ENCODE data around the gene EVA1A. TPM values are rescaled to one million over a fixed set of nuclear protein-coding genes. Genes with fewer than 3 reads are reported as not detected.

The EVA1A gene
- polyA plus RNA-seq, 1 donor (not counting 4 experiments of a cell fraction or from before 2014, with no cell fraction given) = 11.5 TPM

- H3K4me2 ChIP-seq (ENCODE audit: control insufficient read depth, extremely low read depth, insufficient read depth, low read depth, low read length) = no peak overlapping the region
- H4K20me1 ChIP-seq (ENCODE audit: control insufficient read depth, extremely low read depth, insufficient read depth, low read length) = no peaks in the 10 kb centered on the region
- no peaks in the 10 kb centered on the region for H3K27me3 ChIP-seq (ENCODE audit: control insufficient read depth, extremely low read depth, insufficient read depth, low read length)
- no peaks in the 10 kb centered on the region for H3K9me3 ChIP-seq (ENCODE audit: control insufficient read depth, low read depth, low read length)
- no peak for DNase-seq (ENCODE audit: low read depth, low spot score)
- no peaks in the 10 kb centered on the region for H3K9me1 ChIP-seq (ENCODE audit: control insufficient read depth, extremely low read depth, insufficient read depth, low read length)
- no peak overlapping the region for H2AFZ ChIP-seq (ENCODE audit: control insufficient read depth, low read length)
- no peak overlapping the region for H3K9ac ChIP-seq (ENCODE audit: control insufficient read depth, extremely low read depth, insufficient read depth, low read length)
- no peak for FAIRE-seq
- dilution Hi-C loops (cut with MboI; ENCODE audit: extremely low pct_ligation_motif_present, low sequenced_read_pairs) = no loop called here
- no peak overlapping the region for H3K27ac ChIP-seq (ENCODE audit: control insufficient read depth, insufficient read depth, low read length)
- TF ChIP-seq EZH2 (IDR thresholded peaks at IDR 0.05; ENCODE audit: low read length) = no peak
- TF ChIP-seq, protein P1, sequence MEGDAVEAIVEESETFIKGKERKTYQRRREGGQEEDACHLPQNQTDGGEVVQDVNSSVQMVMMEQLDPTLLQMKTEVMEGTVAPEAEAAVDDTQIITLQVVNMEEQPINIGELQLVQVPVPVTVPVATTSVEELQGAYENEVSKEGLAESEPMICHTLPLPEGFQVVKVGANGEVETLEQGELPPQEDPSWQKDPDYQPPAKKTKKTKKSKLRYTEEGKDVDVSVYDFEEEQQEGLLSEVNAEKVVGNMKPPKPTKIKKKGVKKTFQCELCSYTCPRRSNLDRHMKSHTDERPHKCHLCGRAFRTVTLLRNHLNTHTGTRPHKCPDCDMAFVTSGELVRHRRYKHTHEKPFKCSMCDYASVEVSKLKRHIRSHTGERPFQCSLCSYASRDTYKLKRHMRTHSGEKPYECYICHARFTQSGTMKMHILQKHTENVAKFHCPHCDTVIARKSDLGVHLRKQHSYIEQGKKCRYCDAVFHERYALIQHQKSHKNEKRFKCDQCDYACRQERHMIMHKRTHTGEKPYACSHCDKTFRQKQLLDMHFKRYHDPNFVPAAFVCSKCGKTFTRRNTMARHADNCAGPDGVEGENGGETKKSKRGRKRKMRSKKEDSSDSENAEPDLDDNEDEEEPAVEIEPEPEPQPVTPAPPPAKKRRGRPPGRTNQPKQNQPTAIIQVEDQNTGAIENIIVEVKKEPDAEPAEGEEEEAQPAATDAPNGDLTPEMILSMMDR (optimal IDR thresholded peaks at IDR 0.05 in 1 of 3, IDR thresholded peaks at IDR 0.05 in 1 of 3, conservative IDR thresholded peaks at IDR 0.05 in 1 of 3; ENCODE audit: extremely low read depth in 1 of 3, insufficient read depth in 2 of 3, low read length in 3 of 3) = no peak
- peaks cover 3% of the 10 kb centered on the region for H3K79me2 ChIP-seq (ENCODE audit: control insufficient read depth, insufficient read depth, low read length)
- no peak overlapping the region for H3K4me3 ChIP-seq (ENCODE audit: control insufficient read depth in 2 of 3, extremely low read depth in 1 of 3, insufficient read depth in 2 of 3, low read depth in 1 of 3, low read length in 3 of 3)
- peaks cover 46% of the 10 kb centered on the region for H3K4me1 ChIP-seq (ENCODE audit: control insufficient read depth, extremely low read depth, insufficient read depth, low read length)
- H3K36me3 ChIP-seq (ENCODE audit: control insufficient read depth in 2 of 2, extremely low read depth in 1 of 2, insufficient read depth in 2 of 2, low read length in 2 of 2) = peaks cover 0 to under 1% of the 10 kb centered on the region in 2 experiments
Measured at GRCh38 chr2:75522543-75523312, 38.0 kb downstream of the EVA1A start.

- no peaks in the 10 kb centered on the region for H3K27me3 ChIP-seq (ENCODE audit: control insufficient read depth, extremely low read depth, insufficient read depth, low read length)
- TF ChIP-seq EZH2 (IDR thresholded peaks at IDR 0.05; ENCODE audit: low read length) = no peak
- TF ChIP-seq, protein P1 (optimal IDR thresholded peaks at IDR 0.05 in 1 of 3, IDR thresholded peaks at IDR 0.05 in 1 of 3, conservative IDR thresholded peaks at IDR 0.05 in 1 of 3; ENCODE audit: extremely low read depth in 1 of 3, insufficient read depth in 2 of 3, low read length in 3 of 3) = no peak
- H2AFZ ChIP-seq (ENCODE audit: control insufficient read depth, low read length) = no peak overlapping the region
- DNase-seq (ENCODE audit: low read depth, low spot score) = no peak
- no peaks in the 10 kb centered on the region for H4K20me1 ChIP-seq (ENCODE audit: control insufficient read depth, extremely low read depth, insufficient read depth, low read length)
- no peak overlapping the region for H3K27ac ChIP-seq (ENCODE audit: control insufficient read depth, insufficient read depth, low read length)
- no peak for FAIRE-seq
- peaks cover 34% of the 10 kb centered on the region for H3K4me1 ChIP-seq (ENCODE audit: control insufficient read depth, extremely low read depth, insufficient read depth, low read length)
- no peaks in the 10 kb centered on the region for H3K79me2 ChIP-seq (ENCODE audit: control insufficient read depth, insufficient read depth, low read length)
- no peak overlapping the region for H3K4me2 ChIP-seq (ENCODE audit: control insufficient read depth, extremely low read depth, insufficient read depth, low read depth, low read length)
- peaks cover 0 to 6% of the 10 kb centered on the region in 2 experiments for H3K36me3 ChIP-seq (ENCODE audit: control insufficient read depth in 2 of 2, extremely low read depth in 1 of 2, insufficient read depth in 2 of 2, low read length in 2 of 2)
- H3K4me3 ChIP-seq (ENCODE audit: control insufficient read depth in 2 of 3, extremely low read depth in 1 of 3, insufficient read depth in 2 of 3, low read depth in 1 of 3, low read length in 3 of 3) = no peak overlapping the region
- dilution Hi-C loops (cut with MboI; ENCODE audit: extremely low pct_ligation_motif_present, low sequenced_read_pairs) = no loop called here
- H3K9ac ChIP-seq (ENCODE audit: control insufficient read depth, extremely low read depth, insufficient read depth, low read length) = no peak overlapping the region
- H3K9me1 ChIP-seq (ENCODE audit: control insufficient read depth, extremely low read depth, insufficient read depth, low read length) = no peaks in the 10 kb centered on the region
- no peaks in the 10 kb centered on the region for H3K9me3 ChIP-seq (ENCODE audit: control insufficient read depth, low read depth, low read length)
Measured at GRCh38 chr2:75521225-75521872, 39.4 kb downstream of the EVA1A start.
